Right kidney (tissue), 1 donor: ENCODE measurements around the gene RAET1E.
"Not testable (repeated sequence)": the region's sequence is repeated elsewhere in the genome, so short reads cannot be mapped to it uniquely, and the experiment has no call there.

Experiments used
- DNase-seq: peaks from one replicate; pipeline ENCODE4 v3.0.0-alpha.2; 2016

RAET1E gene

GRCh38 chr6:149909701-149910470 lies 12.0 kb upstream of the RAET1E start:
- DNase-seq = no peak

DNA sequence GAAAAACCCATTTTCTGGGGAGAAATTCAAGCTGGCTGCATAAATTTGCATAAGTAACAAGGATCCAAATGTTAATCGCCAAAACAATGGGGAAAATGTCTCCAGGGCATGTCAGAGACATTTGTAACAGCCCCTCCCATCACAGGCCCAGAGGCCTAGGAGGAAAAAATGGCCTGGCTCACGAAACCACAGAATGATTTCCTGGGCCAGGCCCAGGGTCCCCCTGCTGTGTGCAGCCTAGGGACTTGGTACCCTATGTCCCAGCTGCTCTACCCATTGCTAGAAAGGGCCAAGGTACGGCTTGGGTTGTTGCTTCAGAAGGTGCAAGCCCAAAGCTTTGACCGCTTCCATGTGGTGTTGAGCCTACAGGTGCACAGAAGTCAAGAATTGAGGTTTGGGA lies 10.6 kb upstream of the RAET1E start:
- DNase-seq = not testable (repeated sequence)

- no peak for DNase-seq
These were observed 9.4 kb upstream of the RAET1E start for GRCh38 chr6:149907317-149907716.

- no peak for DNase-seq
These were observed 8.5 kb upstream of the RAET1E start for GRCh38 chr6:149906405-149906804.

- DNase-seq = no peak
These were observed 8.0 kb upstream of the RAET1E start for GRCh38 chr6:149905911-149906371.

DNA sequence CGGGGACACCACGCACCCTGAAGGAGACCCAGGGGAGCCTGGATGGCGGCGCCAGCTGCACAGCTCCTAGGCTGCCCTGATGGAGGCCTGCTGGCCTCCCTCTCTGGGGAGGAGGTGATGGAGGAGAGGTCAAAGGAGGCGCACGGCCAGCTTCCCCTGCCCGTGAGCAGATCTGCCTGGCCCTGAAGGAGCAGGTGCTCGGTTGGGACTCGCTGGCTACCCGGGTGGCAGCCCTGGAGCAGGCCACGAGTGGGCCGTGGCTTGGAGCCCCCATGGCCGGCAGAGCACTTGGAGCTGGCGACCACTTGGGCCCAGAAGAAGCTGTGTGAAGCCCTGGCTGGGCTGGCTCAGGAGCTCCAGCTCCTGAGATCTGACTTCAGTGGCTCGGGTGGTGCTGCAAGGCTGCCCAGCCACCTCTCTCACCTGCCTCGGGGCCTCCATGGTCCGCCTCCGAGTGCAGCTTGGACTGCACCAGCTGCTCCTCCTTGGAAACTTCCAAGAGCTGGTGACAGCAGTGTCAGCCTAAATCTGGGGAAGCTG lies 7.5 kb upstream of the RAET1E start:
- DNase-seq = no peak

GRCh38 chr6:149904661-149905370 lies 6.9 kb upstream of the RAET1E start:
- no peak for DNase-seq

DNA sequence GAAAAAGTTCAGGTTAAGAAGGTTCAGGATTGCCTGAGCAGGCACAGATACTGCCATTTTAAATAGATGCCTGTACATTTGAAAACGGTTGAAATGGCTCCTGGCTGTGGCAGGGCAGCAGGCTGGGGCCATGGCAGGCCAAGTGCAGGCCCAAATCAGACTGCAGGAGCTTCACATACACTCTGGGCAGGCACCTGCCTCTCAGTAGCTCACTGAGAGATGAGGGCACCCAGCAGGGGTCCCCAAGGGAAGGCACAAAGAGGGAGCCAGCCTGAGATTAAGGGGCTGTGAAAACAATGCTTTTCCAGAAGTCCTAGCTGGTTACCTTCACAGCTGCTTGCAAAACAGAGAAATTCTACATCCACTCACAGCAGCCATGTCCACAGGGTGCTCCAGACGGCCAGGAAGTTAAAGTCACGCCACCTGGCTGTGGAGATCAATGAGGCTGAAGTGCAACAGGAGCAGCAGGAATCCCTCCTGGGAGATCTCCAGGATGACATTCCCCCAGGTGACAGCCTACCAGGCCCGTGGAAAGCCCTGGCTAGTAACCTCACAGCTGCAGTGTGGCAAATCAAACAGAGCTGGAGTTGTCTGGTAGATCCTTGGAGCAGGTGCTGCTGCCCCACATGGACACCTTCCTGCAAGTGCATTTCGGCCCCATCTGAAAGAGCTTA lies 6.2 kb upstream of the RAET1E start:
- DNase-seq = no peak

DNA sequence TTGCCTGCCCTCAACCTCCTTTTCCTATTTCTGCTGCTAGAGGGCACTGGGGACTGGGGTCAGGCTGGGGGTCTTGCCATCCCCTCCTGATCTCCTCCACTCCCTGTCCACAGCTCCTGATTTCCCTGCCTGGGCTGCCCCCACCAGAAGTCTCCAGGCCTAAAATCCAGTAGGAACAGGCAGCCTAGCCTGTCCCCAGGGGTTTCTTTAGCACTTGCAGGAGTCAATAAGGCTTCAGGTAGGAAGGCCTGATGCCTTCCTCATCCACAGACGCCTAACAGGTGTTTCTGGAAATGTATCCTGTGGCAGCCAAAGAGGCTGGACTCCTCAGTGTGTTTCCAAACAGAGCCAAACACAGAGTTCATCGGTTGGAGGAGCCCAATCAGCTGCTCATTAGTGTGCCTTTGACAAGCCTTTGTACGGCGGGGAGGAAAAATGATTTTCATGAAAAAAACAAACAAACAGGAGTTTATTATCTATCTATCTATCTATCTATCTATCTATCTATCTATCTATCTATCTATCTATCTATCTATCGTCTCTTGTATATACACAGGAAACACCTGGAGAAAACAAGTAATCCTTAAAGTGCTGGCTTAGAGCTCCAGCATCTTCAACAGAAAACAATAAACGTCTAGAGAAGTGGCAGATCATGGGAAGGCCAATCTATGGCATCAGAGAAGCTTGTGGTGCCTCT lies 3.7 kb upstream of the RAET1E start:
- DNase-seq = no peak

DNA sequence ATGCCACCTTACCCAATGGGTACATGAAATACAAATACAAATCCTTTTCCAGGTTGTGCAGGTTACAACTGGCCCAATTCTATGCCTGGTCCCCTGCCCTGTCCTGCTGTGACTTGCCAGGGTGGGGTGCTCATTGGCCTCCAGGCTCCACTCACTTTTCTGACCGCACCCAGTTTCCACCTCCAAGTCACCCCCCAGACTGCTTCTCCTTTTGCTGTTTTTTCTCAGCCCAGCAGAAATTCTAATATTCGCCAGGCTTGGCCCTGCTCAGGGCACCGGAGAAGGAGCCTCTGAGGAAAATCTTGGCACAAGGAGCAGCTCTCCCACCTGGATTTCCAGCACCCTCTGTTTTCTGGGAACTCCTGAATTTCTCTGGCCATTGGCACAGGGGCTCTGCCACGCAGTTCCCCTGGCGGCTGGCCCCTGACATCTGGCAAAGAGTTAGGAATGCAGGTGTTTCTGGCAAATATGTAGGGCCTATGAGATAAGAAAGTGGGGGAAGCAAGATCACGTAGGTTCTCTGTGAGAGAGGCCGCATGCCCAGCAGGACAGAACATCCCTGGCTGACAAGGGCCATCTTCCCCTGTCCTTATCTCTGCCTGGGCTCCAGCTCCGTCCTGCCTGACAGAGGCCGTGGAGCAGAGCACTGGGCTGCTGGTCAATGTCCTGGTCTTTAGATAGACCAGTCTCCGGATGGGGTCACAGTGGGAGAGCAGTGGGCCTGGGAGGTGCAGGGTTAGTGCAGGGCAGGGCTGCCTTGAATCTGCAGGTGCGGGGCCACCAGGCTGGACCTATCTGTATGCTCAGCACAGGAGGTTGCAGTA lies 2.9 kb upstream of the RAET1E start:
- DNase-seq = no peak

- no peak for DNase-seq
These were observed 2.2 kb upstream of the RAET1E start for GRCh38 chr6:149899926-149900619.

DNA sequence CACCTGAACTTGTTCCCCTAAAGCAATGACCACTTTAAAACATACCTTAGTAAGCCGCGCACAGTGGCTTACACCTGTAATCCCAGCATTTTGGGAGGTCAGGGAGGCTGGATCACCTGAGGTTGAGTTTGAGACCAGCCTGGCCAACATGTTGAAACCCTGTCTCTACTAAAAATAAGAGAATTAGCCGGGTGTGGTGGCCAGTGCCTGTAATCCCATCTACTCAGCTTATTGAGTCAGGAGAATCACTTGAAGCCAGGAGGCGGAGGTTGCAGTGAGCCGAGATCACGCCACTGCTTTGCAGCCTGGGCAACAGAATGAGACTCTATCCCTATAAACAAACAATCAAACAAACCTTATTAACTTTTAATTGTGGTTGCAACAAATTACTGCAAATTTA lies 1.6 kb upstream of the RAET1E start:
- no peak for DNase-seq

DNA sequence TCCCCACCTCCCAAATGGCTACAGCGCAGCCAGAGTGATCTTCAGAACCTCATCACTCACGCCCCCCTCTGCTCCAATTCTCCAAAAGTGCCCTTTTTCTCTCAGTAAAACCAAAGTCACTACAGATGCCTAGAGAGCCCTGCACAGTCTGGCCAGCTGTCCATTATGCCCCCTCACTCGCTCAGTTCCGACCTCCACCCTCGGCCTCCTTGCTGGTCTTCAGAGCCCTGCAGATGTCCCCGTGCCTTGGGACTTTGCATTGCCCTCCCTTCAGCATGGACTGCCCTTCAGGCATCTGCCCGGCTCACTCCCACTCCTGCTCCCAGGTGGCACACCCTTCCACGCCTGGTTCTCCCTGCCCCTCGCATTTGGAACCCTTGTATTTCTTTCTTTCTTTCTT lies 1.1 kb upstream of the RAET1E start:
- no peak for DNase-seq

GRCh38 chr6:149897015-149897697 lies 757 bp downstream of the RAET1E start:
- no peak for DNase-seq

DNA sequence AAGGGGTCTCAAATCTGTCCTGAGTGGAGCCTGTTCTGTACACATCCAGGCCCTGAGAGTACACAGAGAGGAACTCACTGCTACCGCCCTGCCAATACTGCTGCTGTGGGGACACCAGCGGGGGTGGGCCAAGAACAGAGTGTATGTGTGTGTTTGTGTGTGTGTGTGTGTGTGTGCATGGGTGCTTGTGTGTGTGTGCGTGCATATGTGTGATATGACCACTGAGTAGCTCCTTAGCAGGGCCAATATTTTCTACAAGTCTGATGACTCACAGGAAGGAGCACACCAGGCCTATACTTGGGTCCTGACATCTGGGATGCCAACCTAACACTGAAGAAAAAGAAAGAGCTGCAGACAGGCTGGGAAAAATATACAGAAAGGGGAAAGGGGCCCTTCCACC lies 1.4 kb downstream of the RAET1E start:
- DNase-seq = no peak

DNA sequence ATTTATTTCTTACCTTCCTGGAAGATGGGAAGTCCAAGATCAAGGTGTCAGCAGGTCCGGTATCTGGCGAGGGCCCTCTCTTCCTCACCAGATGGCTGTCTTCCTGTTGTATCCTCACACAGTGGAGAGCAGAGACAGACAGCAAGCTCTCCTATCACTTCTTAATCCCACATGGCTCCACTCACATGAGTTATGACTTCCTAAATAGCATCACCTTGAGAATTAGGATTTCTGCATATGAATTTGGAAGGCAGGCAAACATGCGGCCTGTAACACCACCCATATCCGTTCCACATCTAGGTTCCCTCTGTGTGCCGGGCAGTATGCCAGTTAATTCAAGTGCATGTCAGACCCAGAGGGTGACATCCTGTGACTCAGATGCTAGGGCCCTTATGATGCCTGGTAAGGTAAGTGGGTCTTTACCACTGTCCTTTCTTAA lies 2.1 kb downstream of the RAET1E start:
- no peak for DNase-seq

DNA sequence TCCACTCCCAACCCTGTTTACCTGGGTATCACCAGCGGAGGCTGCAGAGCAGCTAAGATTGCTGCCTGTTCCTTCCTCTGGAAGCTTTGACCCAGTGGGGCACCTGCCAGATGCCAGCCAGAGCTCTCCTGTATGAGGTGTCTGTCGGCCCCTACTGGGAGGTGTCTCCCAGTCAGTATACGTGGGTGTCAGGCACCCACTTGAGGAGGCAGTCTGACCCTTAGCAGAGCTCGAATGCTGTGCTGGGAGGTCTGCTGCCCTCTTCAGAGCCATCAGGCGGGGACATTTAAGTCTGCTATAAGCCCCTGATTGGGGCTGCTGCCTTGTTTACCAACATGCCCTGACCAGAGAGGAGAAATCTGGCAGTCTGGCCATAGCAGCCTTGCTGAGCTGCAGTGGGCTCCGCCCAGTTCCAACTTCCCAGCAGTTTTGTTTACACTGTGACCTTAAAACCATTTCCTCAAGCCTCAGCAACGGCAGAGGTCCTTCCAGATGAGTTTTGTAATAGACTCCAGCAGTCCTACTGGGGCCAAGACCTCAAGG lies 2.8 kb downstream of the RAET1E start:
- DNase-seq = no peak

DNA sequence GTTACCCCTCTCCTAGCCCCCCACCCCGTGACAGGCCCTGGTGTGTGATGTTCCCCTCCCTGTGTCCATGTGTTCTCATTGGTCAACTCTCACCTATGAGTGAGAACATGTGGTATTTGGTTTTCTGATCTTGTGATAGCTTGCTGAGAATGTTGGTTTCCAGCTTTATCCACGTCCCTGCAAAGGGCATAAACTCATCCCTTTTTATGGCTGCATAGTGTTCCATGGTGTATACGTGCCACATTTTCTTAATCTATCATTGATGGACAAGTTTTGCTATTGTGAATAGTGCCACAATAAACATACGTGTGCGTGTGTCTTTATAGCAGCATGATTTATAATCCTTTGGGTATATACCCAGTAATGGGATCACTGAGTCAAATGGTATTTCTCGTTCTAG lies 6.0 kb downstream of the RAET1E start:
- not testable (repeated sequence) for DNase-seq

- no peak for DNase-seq
These were observed 6.7 kb downstream of the RAET1E start for GRCh38 chr6:149891259-149891658.

DNA sequence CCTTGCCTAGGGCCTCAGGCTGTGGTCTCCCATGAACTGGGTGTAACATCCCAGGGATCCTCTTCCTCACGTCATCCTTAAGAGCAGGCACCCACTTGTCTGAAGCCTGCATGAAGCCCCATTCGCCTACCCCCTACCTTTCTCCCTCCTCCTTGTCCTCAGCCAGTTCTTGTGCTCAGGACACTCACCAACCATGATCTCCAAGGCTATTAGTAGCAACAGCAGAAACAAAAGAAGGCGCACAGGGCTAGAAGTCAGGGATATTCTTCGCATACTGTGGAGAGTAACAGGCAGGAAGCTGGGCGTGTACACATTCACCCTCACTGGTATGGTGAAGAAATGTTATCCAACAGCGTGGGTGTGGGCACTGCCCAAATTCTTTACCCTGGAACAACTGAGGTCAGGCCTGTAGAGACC lies 7.3 kb downstream of the RAET1E start:
- DNase-seq = no peak
